Omental fat pad (tissue), 4 donors: ENCODE measurements around the gene URB1. TPM values are rescaled to one million over a fixed set of nuclear protein-coding genes. Genes with fewer than 3 reads are reported as not detected.

ENCODE experiments used
- ATAC-seq: fragments of 150-250 bp; one replicate; pipeline ENCODE4 v1.9.1; 2016; ENCODE audit warnings: mild to moderate bottlenecking, moderate library complexity; ENCODE audit not compliant: low FRiP score
- DNase-seq: peaks from one replicate; pipeline ENCODE4 v3.0.0-alpha.2; 2019; ENCODE audit warnings: low spot score
- CTCF ChIP-seq, 3 donors: fragments of 450-650 bp; IDR thresholded peaks; one replicate each; pipeline ENCODE4 v1.5.1; 2016 to 2017; ENCODE audit warnings: antibody characterized with exemption in 3 of 3, mild to moderate bottlenecking in 3 of 3, moderate library complexity in 2 of 3
- total RNA-seq, 4 donors: library from RNA; depleted of rRNA; stranded (reverse); fragments of >200 nt; gene quantifications; one replicate each; pipeline ENCODE4 v1.1.0, GENCODE V29; 2016

Gene URB1
- total RNA-seq, 4 donors from 2014 or later: 17.3 to 48.5 (median 17.4) TPM

GRCh38 chr21:32383812-32384211 lies 9.0 kb downstream of the URB1 start:
- no peak for TF ChIP-seq CTCF (IDR thresholded peaks at IDR 0.05)
- ATAC-seq: no peak

GRCh38 chr21:32382108-32382644 lies 10.6 kb downstream of the URB1 start:
- no peak for TF ChIP-seq CTCF (IDR thresholded peaks at IDR 0.05)
- ATAC-seq (peak; percentile 71), DNase-seq (no peak)

More at GRCh38 chr21:32383812-32384211, 9.0 kb downstream of the URB1 start:
- DNase-seq: no peak

- ATAC-seq (peak; percentile 21), DNase-seq (no peak)
- TF ChIP-seq CTCF (IDR thresholded peaks at IDR 0.05): no peak
These were observed 11.2 kb downstream of the URB1 start for GRCh38 chr21:32381571-32381970.

- ATAC-seq: no peak
- TF ChIP-seq CTCF (IDR thresholded peaks at IDR 0.05): no peak
- DNase-seq: no peak
These were observed 11.9 kb downstream of the URB1 start for GRCh38 chr21:32380940-32381339.

- ATAC-seq (no peak), DNase-seq (no peak)
- no peak for TF ChIP-seq CTCF (IDR thresholded peaks at IDR 0.05)
These were observed 13.9 kb downstream of the URB1 start for GRCh38 chr21:32378956-32379355.

- DNase-seq: no peak
- TF ChIP-seq CTCF (IDR thresholded peaks at IDR 0.05): no peak
- ATAC-seq: no peak
These were observed 14.8 kb downstream of the URB1 start for GRCh38 chr21:32377991-32378390.

- no peak for ATAC-seq
- no peak for DNase-seq
- no peak for TF ChIP-seq CTCF (IDR thresholded peaks at IDR 0.05)
These were observed 15.3 kb downstream of the URB1 start for GRCh38 chr21:32377506-32377905.
